ENCODE data around the gene DUOXA1.
"Not testable (repeated sequence)": the region's sequence is repeated elsewhere in the genome, so short reads cannot be mapped to it uniquely, and the experiment has no call there.

Gene DUOXA1

DNA sequence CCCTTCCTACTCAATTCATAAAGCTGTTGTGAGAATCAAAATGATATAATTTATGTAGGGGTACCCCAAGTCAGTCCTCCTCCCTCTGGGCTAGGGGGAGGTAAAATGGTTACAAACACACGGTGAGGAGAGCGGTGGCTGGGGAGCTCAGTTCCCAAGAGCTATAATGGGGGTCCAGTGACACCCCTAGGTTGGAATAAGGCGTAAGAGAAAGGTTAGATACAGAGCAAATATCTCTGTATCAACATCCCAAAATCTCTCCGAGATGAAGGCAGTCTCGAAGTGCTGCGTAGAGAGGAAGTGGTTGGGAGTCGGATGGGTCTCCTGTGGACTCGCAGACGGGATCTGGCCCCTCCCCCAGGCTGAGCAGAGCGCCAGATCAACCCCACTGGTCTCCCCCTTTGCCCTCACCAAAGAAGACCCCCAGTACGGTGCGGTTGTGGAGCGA is 17.5 kb downstream of the DUOXA1 start:
- DNase-seq = no peak

DNA sequence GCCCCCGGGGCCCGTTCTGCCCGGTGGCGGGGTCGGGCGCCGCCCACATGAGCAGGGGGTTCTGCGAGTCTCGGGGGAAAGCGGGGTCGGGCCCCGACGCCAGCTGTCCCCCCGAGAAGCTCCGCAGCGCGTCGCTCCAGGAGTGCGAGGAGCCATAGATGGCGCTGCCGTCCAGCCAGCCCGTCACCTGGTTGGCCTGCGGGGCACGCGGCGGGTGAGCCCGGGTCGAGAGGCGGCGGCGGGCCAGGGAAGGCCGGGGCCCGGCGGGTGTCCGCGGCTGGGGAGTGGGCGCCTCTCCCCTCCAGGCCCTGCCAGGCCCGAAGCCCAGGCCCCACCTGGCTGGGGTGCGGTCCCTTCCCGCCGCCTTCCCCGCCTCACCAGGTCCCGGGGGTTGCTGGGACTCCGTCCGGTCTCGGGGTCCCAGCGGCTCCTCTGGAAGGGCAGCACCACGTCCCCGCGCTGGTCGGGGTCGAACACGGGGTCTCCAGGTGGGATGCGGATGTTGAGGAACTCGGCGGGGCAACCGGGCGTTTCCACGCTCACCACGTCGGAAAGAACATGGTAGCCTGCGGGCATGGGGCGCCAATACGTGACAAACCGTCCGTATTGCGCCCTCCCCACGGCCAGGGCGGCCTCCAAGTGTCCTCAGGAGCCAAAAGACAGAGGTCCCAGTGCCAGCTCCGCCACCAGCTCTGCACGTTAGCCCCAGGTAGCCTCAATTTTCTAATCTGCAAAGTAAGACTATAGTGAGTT is 18.1 kb downstream of the DUOXA1 start:
- DNase-seq = no peak

DNA sequence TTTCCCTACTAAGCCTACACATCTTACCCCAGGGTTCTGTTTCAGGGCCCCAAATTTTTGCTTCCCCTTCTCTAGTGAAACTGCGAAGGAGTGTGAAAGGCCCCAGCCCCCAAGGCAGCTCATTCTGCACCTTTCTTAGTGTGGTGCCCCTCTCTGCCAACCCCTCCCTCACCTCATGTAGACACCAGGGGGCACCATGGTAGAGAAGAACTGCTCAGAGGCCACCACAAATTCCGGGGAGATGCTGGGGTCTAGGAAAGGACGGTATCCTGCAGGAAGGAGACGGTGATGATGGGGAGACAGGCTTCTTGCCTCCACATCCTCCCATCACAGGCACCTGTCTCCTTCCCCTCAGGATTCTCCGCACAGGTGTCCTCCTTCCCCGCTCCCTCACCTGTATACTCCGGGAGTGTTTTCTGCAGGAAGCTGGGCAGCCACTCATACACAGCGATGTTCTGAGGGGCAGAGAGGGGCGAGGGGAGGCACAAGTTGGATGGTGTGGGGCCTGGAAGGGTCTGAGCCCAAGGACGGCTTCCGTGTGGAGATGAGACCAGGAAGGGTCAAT is 19.3 kb downstream of the DUOXA1 start:
- no peak for DNase-seq

DNA sequence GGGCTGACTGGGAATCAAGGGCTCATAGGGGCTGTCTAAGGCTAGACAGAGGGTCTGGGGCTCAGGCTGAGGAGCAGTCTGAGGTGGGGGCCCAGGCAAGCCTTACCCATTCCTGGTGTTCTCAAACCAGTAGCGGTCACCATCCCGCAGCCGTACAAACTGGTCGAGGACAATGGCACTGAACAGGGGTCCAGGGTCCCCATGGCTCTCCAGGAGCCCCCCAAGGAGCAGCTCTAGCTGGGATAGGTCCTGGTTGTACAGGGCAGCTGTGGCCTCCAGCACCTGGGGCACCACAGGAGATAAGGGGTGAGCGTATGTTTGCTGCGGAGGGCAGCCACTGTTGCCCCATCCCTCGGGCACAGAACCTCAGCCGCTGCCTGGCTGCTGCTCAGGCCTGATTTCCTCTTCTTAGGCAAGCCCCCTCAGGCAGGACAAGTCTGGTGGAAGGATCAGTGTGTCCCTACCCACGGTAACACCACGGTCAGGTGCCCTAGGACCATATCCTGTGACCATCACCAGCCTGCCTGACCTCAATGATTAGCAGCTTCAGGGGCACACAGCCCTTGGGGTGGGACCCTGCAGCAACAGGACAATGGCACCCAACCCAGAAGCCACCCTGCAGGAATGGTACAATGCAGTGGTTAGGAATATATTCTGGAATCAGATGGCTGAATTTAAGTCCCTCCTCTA is 21.6 kb downstream of the DUOXA1 start:
- DNase-seq = no peak

DNA sequence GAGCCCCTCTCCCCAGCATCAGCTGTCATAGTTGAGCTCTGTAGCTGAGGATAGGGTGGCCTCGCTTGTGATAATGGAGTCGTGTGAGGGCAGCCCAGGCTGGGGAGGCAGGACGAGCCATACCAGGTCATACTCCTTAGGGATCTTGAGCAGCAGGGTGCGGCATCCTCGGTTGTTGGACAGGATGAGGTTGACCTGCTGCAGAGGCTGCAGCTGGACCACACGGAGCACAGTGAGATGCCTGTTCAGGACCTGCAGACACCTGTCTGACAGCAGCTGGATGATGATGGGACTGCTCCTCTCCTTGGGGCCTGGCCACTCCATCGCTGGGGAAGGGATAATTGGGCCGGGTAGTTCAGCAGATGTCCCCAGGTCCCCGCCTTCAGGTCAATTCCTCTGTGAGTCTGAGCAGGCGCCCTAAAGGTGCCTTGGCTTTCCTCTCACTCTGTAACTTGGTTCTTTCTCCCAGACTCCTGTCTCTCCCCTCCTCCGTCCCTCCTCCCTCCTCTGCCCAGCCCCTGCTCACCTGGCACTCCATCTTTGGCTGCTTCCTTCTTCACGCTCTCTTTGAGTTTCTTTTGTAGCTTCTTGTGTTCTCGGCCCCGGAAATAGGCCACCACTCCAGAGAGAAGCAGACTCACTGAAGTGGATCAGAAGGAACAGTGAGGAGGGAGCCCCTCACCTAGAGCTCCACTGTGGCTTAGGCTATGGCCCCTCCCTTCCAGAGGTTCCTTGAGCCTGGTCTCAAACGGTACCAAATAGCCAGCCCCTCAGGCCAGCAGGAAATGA is 23.5 kb downstream of the DUOXA1 start:
- no peak for DNase-seq

DNA sequence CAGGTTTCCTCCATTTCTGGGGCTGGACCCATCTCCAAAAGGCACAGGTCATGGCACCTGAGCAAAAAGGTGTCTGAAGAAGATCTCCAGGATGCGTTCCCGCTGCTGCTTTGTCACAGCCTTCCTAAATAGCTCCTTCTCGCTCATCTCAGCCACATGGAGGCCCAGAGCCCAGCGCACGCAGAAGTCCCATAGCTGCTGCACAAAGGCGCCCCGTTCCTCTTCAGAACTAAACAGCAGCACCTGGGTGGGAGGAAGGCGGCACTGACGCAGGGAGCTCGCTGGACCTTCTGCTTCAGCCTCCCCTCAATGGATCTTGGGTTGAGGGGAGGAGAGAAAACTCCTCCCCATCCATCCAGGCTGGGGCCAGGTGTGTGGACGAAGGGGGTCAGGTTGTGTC is 24.1 kb downstream of the DUOXA1 start:
- no peak for DNase-seq

DNA sequence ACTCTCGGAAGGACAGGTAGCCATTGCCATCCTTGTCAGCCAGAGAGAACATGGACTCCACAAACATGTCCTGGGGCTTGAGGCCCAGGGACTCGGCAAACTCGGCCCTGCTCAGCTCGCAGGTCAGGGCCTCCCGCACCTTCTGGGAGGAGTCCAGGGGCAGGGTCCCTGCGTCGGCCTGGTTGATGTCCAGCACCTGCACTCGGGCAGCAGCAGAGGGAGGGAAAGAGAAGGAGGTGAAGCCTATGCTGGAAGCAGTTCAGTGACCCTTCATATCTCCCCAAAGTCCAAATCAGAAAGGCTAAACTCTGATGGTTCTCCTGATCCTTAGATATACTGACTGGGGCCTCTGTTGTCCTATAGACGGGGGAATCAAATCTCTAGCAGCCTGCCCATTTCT is 25.5 kb downstream of the DUOXA1 start:
- DNase-seq = not testable (repeated sequence)

DNA sequence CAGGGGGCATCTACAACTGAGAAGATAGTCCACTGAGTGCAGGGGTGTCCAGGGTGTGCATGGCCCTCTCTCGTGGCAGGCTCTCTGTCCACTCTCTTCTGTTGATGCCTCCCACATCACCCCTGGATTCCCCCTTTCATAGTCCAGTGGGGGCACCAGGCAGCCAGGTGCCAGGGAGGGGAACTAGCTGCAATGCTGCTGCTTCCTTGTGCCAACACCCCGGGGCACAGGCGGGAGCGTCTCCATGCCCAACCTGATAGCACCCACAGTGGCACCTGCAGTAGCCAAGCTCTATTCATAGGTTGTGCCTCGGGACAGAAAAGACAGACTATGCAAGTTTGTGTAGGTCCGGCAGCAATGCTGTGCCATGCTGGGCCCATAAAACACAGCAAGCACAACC is 27.5 kb downstream of the DUOXA1 start:
- DNase-seq = no peak

DNA sequence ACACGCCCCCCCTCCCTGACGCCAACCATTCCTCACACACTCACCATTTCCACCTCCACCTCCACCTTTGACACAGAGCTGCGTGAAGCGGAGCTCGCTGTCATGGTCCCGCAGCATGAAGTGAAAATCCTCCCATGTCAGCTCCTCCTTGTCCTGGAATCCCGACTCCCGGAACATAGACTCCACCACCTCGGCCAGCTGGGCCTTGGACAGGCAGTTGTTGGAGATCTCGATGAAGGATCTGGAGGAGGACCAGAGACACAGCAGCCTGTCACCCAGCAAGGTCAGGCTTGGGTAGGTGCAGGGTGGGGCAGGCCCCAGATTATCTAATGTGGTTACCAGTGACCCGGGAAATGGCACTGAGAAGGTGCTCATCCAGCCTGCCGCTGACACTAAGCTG is 27.9 kb downstream of the DUOXA1 start:
- no peak for DNase-seq

DNA sequence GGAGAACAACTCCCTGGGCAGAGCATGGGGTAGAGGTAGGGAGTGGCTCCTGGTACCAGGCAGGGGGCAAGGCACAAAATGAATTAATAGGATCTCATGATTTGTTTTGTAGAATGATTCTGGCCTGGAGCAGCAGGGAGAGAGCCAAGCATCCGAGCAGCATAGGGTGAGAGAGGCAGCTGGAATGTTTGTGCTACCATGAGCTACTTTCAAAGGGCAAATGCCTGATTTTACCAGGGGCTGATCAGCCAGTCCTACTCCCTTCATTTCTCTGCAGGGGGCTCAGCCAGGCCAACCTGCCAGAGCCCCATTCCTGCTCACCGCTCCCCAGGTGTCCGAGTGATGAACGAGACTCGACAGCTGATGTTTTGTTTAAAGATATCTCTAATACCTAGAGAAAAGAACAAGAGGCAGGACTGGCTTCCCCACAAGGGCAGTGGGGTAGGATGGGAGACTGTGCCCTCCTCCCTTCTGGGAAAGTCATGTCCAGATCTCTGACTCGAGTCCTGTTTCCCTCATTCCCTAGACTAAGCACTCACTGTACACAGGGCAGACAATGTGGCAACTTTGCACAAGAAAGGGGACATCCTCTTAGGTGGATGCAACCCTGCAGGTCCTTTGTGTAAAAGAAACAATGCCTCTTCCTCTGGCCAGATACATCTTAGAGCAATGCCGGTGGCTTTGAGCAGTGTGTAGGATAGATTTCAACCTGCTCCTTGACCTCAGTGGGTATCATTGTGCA is 28.6 kb downstream of the DUOXA1 start:
- DNase-seq = no peak

DNA sequence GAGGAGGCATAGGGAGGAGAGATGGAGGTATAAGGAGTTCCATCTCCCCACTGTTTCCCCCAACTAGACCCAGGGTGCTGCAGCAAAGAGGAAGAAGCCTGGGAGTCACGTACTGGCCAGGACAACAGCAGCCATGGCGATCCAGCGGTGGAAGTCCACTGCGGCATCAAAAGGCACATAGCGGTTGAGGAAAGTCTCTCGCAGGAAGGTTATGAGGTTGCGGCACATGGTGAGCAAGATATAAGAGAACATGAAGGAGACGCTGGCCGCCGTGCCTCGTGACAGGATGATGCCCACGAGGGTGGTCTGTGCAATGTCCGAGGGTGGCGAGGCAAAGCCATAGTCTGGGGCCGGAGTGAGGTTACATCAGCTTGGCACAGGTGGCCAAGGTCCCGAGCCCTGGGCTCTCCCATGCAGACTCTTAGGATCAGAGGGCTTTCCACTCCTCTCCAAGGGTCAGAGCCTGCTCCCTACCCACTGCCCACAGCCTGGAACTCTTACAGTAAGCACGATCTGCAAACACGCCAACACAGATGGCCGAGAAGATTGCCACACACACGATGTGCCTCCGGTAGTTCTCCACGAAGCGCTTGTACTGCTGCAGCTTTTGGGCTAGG is 30.0 kb downstream of the DUOXA1 start:
- no peak for DNase-seq

DNA sequence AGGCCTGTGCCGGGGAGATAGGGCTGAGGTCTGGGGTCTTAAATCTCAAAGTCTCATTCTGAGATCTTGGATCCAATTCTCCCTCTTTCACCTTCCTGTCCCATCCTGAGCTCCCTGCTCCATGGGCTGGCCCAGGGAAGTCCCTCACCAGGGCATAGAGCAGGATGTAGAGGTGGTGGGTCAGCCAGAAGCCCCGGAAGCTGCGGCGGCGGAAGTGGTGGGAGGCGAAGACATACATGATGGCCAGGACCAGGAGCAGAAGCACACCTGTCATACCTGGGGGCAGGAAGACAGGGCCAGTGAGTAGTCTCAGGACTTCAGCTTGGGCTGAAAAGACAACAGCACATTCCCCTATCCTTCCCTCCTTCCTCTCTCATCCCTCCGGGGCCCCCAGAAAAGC is 32.2 kb downstream of the DUOXA1 start:
- DNase-seq = no peak

DNA sequence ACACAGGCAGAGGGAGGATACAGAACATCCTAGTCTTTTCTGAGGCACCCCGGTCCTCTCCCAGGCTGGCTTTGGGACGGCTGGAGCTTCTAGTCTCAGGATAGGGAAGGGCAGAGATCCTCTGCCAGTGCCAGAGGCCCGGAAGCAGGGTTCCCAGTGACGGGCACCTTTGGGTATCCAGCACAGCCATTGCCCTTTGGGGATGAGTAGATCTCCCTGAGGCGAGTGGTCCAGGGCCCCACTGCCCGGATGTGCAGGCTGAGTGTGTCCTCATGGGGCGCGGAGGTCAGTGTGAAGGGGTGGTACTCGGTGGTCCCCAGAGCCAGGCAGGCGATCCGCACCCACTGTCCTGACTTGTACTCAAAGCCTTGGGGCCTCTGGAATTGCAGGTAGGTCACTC is 34.0 kb downstream of the DUOXA1 start:
- no peak for DNase-seq

DNA sequence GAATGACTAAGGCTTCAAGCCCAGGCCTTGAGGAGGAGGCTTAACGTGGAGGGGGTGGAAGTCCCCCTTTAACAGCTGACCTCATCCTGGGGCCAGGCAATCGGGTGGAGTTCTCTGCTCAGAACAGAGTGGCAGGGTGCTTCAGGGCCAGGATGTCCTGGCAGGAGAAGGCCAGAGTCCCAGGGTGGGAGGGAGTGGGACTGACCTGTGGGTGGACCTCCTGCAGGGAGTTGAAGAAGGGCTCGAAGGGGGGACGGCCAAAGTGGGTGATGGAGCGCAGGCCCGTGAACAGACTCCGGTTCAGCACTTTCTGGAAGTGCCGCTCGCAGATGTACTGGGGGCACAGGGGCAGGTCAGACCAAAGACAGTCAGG is 35.3 kb downstream of the DUOXA1 start:
- DNase-seq = no peak

DNA sequence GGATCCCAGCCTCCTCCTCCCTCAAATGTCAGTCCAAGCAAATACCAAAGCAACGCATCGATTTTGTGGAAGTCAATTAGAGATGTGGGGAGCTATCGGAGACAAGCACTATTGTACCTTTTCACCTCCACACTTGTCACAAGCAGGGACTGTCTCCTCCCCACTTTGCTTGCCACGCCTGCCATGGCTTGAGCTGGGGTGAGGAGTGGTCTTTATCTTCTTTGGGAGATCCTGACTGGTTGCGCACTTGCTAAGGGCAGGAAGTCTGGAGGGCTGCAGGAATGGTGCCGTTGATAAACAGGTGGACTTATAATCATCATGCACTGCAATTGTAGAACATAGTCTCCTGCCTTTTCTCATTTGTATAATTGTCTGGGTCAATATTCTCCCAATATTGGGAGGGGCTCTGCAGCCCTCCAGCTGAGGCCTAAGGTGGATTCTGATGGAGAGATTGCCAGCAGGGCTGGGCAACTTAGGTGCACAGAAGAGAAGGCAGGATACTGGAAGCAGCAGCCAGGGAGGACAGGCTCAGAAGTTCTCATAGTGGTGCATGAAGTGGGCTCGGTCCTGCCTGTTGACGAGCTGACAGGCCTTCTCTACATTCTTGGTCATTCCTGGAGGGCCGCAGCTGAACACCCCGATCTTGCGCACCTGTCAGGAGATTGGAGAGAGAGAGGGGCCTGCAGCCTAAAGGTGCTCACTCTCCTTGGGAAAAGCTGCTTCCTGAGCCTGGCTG is 35.9 kb downstream of the DUOXA1 start:
- DNase-seq = no peak

DNA sequence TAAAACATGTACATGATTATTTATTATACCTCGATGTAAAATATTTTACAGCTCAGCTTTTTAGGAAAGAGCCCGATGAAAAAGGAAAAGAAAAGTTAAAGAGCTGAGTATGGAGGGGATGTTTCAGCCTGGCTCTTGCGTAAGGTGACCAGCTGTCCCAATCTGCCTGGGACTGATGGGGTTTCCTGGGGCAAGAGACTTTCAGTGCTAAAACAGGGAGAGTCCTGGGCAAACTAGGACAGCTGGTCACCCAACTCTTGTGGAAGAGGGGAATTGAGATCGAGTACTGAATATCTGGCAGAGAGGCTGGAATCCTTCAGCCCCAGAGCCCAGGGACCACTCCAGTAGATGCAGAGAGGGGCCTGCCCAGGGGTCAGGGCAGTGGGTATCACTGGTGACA is 36.7 kb downstream of the DUOXA1 start:
- no peak for DNase-seq

DNA sequence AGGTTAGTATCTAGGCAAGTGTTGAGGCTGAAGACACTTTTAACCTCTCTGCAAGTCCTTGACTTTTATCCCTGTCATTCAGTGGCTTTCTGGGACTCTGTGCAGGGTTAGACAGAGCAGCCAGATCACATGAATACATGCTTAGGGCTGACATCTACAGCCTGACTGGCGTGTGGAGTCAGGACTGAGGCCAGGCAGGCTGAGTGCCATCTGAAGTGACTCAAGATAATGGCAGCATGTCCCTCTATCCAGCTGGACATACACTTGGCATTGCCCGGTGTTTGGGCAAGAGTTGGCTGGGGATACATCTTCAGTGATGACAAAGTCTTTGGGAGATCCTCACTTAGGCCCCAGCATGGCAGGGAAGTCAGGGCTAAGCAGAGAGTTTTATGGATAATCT is 38.1 kb downstream of the DUOXA1 start:
- DNase-seq = no peak

DNA sequence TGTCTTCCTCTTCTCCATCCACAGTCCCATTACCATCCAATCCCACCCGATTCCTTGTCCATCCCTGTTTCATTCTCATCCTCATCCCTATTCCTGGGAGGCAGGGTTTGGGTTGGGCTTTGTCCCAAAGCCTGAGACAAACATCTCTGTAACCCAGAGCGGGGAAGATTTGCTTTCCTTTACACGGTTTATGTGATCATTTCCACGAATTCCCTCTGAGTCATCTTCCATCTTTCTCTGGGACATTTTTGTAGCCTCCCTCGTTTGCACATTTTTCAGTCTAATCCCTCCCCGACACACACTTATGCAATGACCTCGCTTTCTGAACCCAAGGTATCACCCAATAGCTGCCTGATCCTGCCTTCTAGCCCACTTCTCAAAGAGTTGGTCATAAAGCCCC is 38.5 kb downstream of the DUOXA1 start:
- DNase-seq = no peak

DNA sequence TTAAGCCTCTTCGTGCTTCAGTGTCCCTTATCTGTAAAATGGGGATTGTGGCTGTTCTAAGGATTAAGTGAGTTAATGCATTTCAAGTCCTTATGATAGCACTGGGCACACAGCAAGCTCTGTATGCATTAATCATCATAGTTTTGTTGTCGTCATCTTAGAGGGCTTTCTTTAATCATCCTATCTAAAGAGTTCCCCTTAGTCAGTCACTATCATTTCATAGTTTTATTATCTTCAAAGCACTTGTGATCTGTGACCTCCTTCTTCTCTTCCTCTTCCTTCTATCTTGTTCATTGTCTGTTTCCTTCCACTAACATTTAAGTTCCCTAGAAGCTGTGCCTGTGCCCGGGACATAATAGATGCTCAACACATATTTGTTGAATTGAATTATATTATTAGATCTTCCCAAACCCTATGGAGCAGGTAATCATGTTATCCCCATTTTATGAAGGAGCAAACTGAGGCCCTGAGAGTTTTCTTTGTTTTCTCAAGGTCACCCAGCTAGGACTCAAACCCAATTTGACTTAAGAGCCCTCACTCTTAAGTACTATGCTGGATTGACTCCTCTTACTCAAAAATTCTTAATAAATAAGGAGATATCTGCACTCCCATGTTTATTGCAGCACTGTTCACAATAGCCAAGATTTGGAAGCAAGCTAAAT is 39.8 kb downstream of the DUOXA1 start:
- no peak for DNase-seq

DNA sequence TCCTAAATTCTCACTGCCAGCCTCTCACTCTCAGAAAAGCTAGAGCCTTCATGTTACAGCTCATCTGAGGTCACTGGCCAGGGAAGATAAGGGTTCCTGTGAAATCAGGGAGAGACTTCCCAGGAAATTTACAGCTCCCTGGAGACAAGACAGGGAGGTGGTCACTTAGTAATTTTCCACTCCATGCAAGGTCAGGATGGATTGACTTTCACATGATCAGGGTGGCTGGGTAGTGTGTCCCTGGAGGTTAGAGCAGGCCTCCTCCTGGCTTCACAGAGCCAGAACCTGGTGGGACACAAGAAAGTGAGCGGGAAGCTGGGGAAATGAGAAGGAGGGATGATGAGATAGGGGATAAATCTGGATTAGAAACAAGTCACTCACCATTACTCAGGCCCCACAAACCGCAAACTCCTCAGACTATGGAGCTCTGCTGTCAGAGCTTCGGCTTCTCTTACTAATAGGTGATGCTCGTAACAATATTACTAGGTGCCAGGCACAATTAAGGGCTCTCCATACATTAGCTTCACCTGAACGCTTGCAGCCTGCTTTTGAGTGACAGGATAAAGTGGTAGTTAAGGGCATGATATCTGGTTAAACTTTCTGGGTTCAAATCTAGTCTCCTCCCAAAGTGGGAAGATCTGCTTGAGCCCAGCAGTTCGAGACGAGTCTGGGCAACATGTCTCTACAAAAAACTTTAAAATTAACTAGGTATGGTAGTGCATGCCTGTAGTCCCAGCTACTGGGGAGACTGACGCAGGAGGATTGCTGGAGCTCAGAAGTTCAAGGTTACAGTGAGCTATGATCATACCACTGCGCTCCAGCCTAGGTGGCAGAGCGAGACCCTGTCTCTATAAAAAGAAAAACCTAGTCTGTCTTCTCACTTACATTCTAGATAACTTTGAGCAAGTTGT is 40.6 kb downstream of the DUOXA1 start:
- no peak for DNase-seq

Measured in NCI-H187 treated with DMSO at 0.1 percent for 48 hours (cell line).